Endothelial cell of umbilical vein (primary cell): ENCODE results near the gene HIGD1C. TPM values are rescaled to one million over a fixed set of nuclear protein-coding genes. Genes with fewer than 3 reads are reported as not detected.

Experiments used
- BruUV-seq: library from RNA; stranded (reverse); fragments of 400-500 nt; replicated peaks from 2 replicates; lab custom pipeline; 2021; lab: Mats Ljungman, UMichigan
- CTCF ChIA-PET: fragments of 300-600, 350-600 bp; sonication (Branson Sonifier 250); formaldehyde crosslinking; loops from one replicate; lab custom pipeline; 2021; ENCODE audit warnings: antibody characterized with exemption, inconsistent platforms; lab: Charles Lee
- POLR2A ChIA-PET: fragments of 300-600, 350-600 bp; sonication (Branson Sonifier 250); formaldehyde crosslinking; loops from one replicate; lab custom pipeline; 2021; ENCODE audit warnings: antibody characterized with exemption, inconsistent platforms; lab: Charles Lee
- DNase-seq: peaks from one replicate; pipeline ENCODE4 v3.0.0-alpha.2; 2011; ENCODE audit warnings: low read depth, low spot score
- FAIRE-seq: peaks from 2 replicates; lab custom pipeline; 2011; peaks lifted over from hg19 to GRCh38; lab: Jason Lieb, UNC
- H2AFZ ChIP-seq: 2 replicates; pipeline ENCODE4 v1.6.0; 2012; ENCODE audit warnings: low read depth, low read length, control low read depth, inconsistent platforms
- H3K27ac ChIP-seq: 2 replicates; pipeline ENCODE4 v1.5.1; 2011; ENCODE audit warnings: low read depth, mild to moderate bottlenecking, control low read depth, low read length, moderate library complexity; ENCODE audit not compliant: insufficient read depth
- H3K27me3 ChIP-seq, 2 experiments: 2 replicates each; pipeline versions ENCODE4 v1.6.0 to v1.6.1; 2011; ENCODE audit warnings: low read length in 2 of 2, mixed read lengths in 1 of 2; ENCODE audit not compliant: control insufficient read depth in 2 of 2, insufficient read depth in 2 of 2
- H3K36me3 ChIP-seq, 2 experiments: 2 replicates in 1 of 2; 3 replicates in 1 of 2; pipeline ENCODE4 v1.5.1; 2011; ENCODE audit warnings: low read length in 2 of 2, mild to moderate bottlenecking in 1 of 2, moderate library complexity in 1 of 2; ENCODE audit not compliant: control insufficient read depth in 2 of 2, insufficient read depth in 2 of 2; ENCODE audit errors: extremely low read depth in 1 of 2
- H3K4me1 ChIP-seq: 3 replicates; pipeline ENCODE4 v1.5.1; 2011; ENCODE audit warnings: mild to moderate bottlenecking, low read length; ENCODE audit not compliant: control insufficient read depth, insufficient read depth; ENCODE audit errors: extremely low read depth
- H3K4me2 ChIP-seq: 2 replicates; pipeline ENCODE4 v1.6.1; 2011; ENCODE audit warnings: low read length, control low read depth, mixed read lengths; ENCODE audit not compliant: insufficient read depth
- H3K4me3 ChIP-seq, 3 experiments: fragments of 200-600 bp in 1 of 3; sonication (generic), shearing (Covaris generic) in 1 of 3; replicated peaks in 1 of 3; 2 replicates each; pipeline ENCODE4 v1.5.1; 2011 to 2016; ENCODE audit warnings: control low read depth in 3 of 3, low read length in 3 of 3, mild to moderate bottlenecking in 2 of 3, inconsistent platforms in 1 of 3, low read depth in 1 of 3, moderate library complexity in 1 of 3; ENCODE audit not compliant: insufficient read depth in 1 of 3
- H3K79me2 ChIP-seq: 2 replicates; pipeline ENCODE4 v1.6.0; 2012; ENCODE audit warnings: low read length, inconsistent platforms; ENCODE audit not compliant: control insufficient read depth, insufficient read depth
- H3K9ac ChIP-seq: replicated peaks from 2 replicates; pipeline ENCODE3; 2011; ENCODE audit warnings: low read length, control low read depth; ENCODE audit not compliant: insufficient read depth; ENCODE audit errors: extremely low read depth
- H3K9me1 ChIP-seq: replicated peaks from 3 replicates; pipeline ENCODE4 v1.6.0; 2011; ENCODE audit warnings: mild to moderate bottlenecking, low read length; ENCODE audit not compliant: control insufficient read depth, insufficient read depth; ENCODE audit errors: extremely low read depth
- H3K9me3 ChIP-seq: replicated peaks from 2 replicates; pipeline ENCODE4 v1.5.1; 2012; ENCODE audit warnings: low read length, inconsistent platforms; ENCODE audit not compliant: control insufficient read depth, insufficient read depth
- H4K20me1 ChIP-seq: replicated peaks from 2 replicates; pipeline ENCODE3; 2011; ENCODE audit warnings: mild to moderate bottlenecking, low read length; ENCODE audit not compliant: control insufficient read depth, insufficient read depth; ENCODE audit errors: extremely low read depth
- EZH2 ChIP-seq: IDR thresholded peaks from 2 replicates; pipeline ENCODE4 v1.6.1; 2012; ENCODE audit warnings: borderline replicate concordance, low read depth, mild to moderate bottlenecking, moderate library complexity, low read length, inconsistent platforms; ENCODE audit not compliant: severe bottlenecking
- FOS ChIP-seq: IDR thresholded peaks from 2 replicates; pipeline ENCODE4 v1.6.1; 2011; ENCODE audit warnings: mild to moderate bottlenecking, low read length, moderate library complexity, borderline replicate concordance; ENCODE audit not compliant: insufficient read depth
- GATA2 ChIP-seq: IDR thresholded peaks from 2 replicates; pipeline ENCODE4 v1.7.0; 2011; ENCODE audit warnings: low read depth, mild to moderate bottlenecking, moderate library complexity, mixed read lengths, low read length; ENCODE audit not compliant: insufficient read length, insufficient read depth
- JUN ChIP-seq: IDR thresholded peaks from 2 replicates; pipeline ENCODE4 v1.6.1; 2011; ENCODE audit warnings: borderline replicate concordance, low read depth; ENCODE audit not compliant: insufficient read length, insufficient read depth
- MYC ChIP-seq: IDR thresholded peaks from one replicate; pipeline ENCODE4 v1.6.1; 2011; ENCODE audit warnings: mild to moderate bottlenecking, low read depth, low read length
- POLR2A ChIP-seq: IDR thresholded peaks from 2 replicates; pipeline ENCODE4 v1.6.1; 2012; ENCODE audit warnings: low read depth, mild to moderate bottlenecking, control low read depth, low read length
- POLR2AphosphoS5 ChIP-seq: IDR thresholded peaks from 2 replicates; pipeline ENCODE4 v1.6.1; 2012; ENCODE audit warnings: low read depth, mild to moderate bottlenecking, control low read depth, low read length, moderate library complexity; ENCODE audit not compliant: insufficient read depth
- dilution Hi-C: fragments of 300-500 bp; cut with MboI; formaldehyde crosslinking; loops from one replicate; pipeline ENCODE4 v1.15.0; 2019; ENCODE audit warnings: low sequenced_read_pairs; ENCODE audit not compliant: extremely low pct_ligation_motif_present
- intact Hi-C: fragments of 100-400 bp; cut with micrococcal nuclease; formaldehyde crosslinking; loops from one replicate; pipeline ENCODE4 v1.10.0; 2022
- polyA plus RNA-seq, 4 experiments: library from polyadenylated mRNA; depleted of rRNA in 3 of 4; stranded (reverse) in 3 of 4; unstranded in 1 of 4; fragments of >200 nt; gene quantifications; 2 replicates each; pipeline versions ENCODE4 v1.2.1 to v1.2.3, GENCODE V29; 2011 to 2012; ENCODE audit warnings: missing spikeins in 1 of 4
- small RNA-seq: library from RNA; depleted of rRNA; stranded (forward); fragments of <200 nt; gene quantifications from one replicate; pipeline ENCODE3, GENCODE V24; 2012; ENCODE audit warnings: low replicate concordance, low read depth; ENCODE audit not compliant: insufficient read depth, insufficient read length
- total RNA-seq: library from RNA; stranded (reverse); gene quantifications from 2 replicates; pipeline ENCODE4 v1.2.3, GENCODE V29; 2021
- TF ChIP-seq, protein P1 (sequence below), 2 donors: IDR thresholded peaks; 1 replicate in 1 of 2; 2 replicates in 1 of 2; pipeline ENCODE4 v1.5.1; 2011; ENCODE audit warnings: low read length in 2 of 2, mild to moderate bottlenecking in 2 of 2, moderate library complexity in 2 of 2, control low read depth in 1 of 2, inconsistent platforms in 1 of 2, low read depth in 1 of 2; ENCODE audit not compliant: insufficient read depth in 1 of 2; ENCODE audit errors: extremely low read depth in 1 of 2
- TF ChIP-seq, protein P2 (sequence below): IDR thresholded peaks from 2 replicates; pipeline ENCODE4 v1.6.1; 2011; ENCODE audit not compliant: insufficient read depth, insufficient read length

HIGD1C gene
- total and polyA plus RNA-seq, 2 donors (not counting 3 experiments of a cell fraction or from before 2014, with no cell fraction given) = not detected

- H4K20me1 ChIP-seq = no peaks in the 10 kb centered on the region
- POLR2A ChIA-PET = no interaction called here
- H3K36me3 ChIP-seq = no peaks in the 10 kb centered on the region
- CTCF ChIA-PET = interaction anchor here (0.9 to 1.3 kb wide), 4 partner anchors 10 to 255 kb away, joined by 3 to 4 read pairs (median 3); no protein-coding TSS in a partner anchor
- H3K4me3 ChIP-seq = no peak overlapping the region
- no peaks in the 10 kb centered on the region for H3K27me3 ChIP-seq
- FAIRE-seq = no peak
- BruUV-seq = no TSS peak
- dilution Hi-C loops (no loop called here), intact Hi-C loops (no loop called here)
- no peaks in the 10 kb centered on the region for H3K9me1 ChIP-seq
- H3K9ac ChIP-seq = no peak overlapping the region
- H3K4me1 ChIP-seq = peaks cover 8% of the 10 kb centered on the region
- H3K79me2 ChIP-seq = peaks cover 64% of the 10 kb centered on the region
- H3K27ac ChIP-seq = no peak overlapping the region
- H3K9me3 ChIP-seq = no peaks in the 10 kb centered on the region
- TF ChIP-seq MYC = no peak
- TF ChIP-seq EZH2 = no peak
- TF ChIP-seq, protein P1, sequence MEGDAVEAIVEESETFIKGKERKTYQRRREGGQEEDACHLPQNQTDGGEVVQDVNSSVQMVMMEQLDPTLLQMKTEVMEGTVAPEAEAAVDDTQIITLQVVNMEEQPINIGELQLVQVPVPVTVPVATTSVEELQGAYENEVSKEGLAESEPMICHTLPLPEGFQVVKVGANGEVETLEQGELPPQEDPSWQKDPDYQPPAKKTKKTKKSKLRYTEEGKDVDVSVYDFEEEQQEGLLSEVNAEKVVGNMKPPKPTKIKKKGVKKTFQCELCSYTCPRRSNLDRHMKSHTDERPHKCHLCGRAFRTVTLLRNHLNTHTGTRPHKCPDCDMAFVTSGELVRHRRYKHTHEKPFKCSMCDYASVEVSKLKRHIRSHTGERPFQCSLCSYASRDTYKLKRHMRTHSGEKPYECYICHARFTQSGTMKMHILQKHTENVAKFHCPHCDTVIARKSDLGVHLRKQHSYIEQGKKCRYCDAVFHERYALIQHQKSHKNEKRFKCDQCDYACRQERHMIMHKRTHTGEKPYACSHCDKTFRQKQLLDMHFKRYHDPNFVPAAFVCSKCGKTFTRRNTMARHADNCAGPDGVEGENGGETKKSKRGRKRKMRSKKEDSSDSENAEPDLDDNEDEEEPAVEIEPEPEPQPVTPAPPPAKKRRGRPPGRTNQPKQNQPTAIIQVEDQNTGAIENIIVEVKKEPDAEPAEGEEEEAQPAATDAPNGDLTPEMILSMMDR (IDR thresholded peaks at IDR 0.05; ENCODE audit: extremely low read depth in 1 of 2, insufficient read depth in 1 of 2, low read depth in 1 of 2, low read length in 2 of 2) = no peak
- no peak for TF ChIP-seq GATA2
- TF ChIP-seq POLR2AphosphoS5 = no peak
- no peak for TF ChIP-seq JUN
- TF ChIP-seq POLR2A = no peak
- TF ChIP-seq FOS = no peak
- TF ChIP-seq, protein P2, sequence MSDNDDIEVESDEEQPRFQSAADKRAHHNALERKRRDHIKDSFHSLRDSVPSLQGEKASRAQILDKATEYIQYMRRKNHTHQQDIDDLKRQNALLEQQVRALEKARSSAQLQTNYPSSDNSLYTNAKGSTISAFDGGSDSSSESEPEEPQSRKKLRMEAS = no peak
- no peak overlapping the region for H2AFZ ChIP-seq
- no peak for DNase-seq
- H3K4me2 ChIP-seq = no peak overlapping the region
These were observed 67.6 kb downstream of the HIGD1C start for GRCh38 chr12:51019927-51020326.

Small RNA genes within 50 kb of the gene (small RNA-seq; reads per million reads assigned to genes)
- gene AC008121.1 (not detected), gene RF00019 (not detected), gene RNU6-87P (not detected)

Other genes with a start within 250 kb of the HIGD1C start
- gene ATF1, start 188.4 kb upstream of the HIGD1C start, total RNA-seq = 26.7 and 26.9 TPM in 2 replicates
- 14.5 and 19.4 TPM in 2 replicates for gene ATF1, start 188.4 kb upstream of the HIGD1C start, polyA plus RNA-seq
- gene TMPRSS12, start 109.6 kb upstream of the HIGD1C start, total RNA-seq = not detected in 2 replicates
- gene TMPRSS12, start 109.6 kb upstream of the HIGD1C start, polyA plus RNA-seq = not detected in 2 replicates
- 41.1 and 56.4 TPM in 2 replicates for gene SLC11A2, start 73.8 kb downstream of the HIGD1C start, total RNA-seq
- gene SLC11A2, start 73.8 kb downstream of the HIGD1C start, polyA plus RNA-seq = 42.3 and 47.5 TPM in 2 replicates
- 33.8 and 38.9 TPM in 2 replicates for gene LETMD1, start 95.8 kb downstream of the HIGD1C start, total RNA-seq
- gene LETMD1, start 95.8 kb downstream of the HIGD1C start, polyA plus RNA-seq = 43.4 and 47.7 TPM in 2 replicates
- 42.1 and 49.7 TPM in 2 replicates for gene CSRNP2, start 131.1 kb downstream of the HIGD1C start, total RNA-seq
- 23.3 and 24.2 TPM in 2 replicates for gene CSRNP2, start 131.1 kb downstream of the HIGD1C start, polyA plus RNA-seq
- gene TFCP2, start 220.6 kb downstream of the HIGD1C start, total RNA-seq = 24.9 and 28.6 TPM in 2 replicates
- gene TFCP2, start 220.6 kb downstream of the HIGD1C start, polyA plus RNA-seq = 7.1 and 10.2 TPM in 2 replicates